C4-2B (cell line): ENCODE measurements around the gene ZNF555.

ENCODE experiments used
- CTCF ChIP-seq: fragments of 450-650 bp; conservative IDR thresholded peaks from 2 replicates; pipeline ENCODE4 v1.5.1; 2017; ENCODE audit warnings: mild to moderate bottlenecking
- ZFX ChIP-seq: fragments of 450-650 bp; IDR thresholded peaks from 2 replicates; pipeline ENCODE4 v1.6.1; 2017

GRCh38 chr19:2854849-2855248 is 13.6 kb downstream of the ZNF555 start:
- no peak for TF ChIP-seq CTCF
- TF ChIP-seq ZFX: no peak
